Right cardiac atrium (tissue), 5 donors: Measurements from ENCODE around the gene CAMTA1. TPM values are rescaled to one million over a fixed set of nuclear protein-coding genes. Genes with fewer than 3 reads are reported as not detected.

Experiments
- ATAC-seq, 2 donors: fragments of 200-7000 bp; cut with Tn5 transposase; one replicate each; pipeline versions ENCODE4 v1.8.0 to v1.9.1; 2020; ENCODE audit warnings: moderate library complexity in 2 of 2, mild to moderate bottlenecking in 1 of 2
- DNase-seq, 3 donors: peaks; one replicate each; pipeline ENCODE4 v3.0.0-alpha.2; 2020
- H3K27ac ChIP-seq: one replicate; pipeline ENCODE4 v1.5.1; 2013; ENCODE audit warnings: mild to moderate bottlenecking, low read length, control low read depth, moderate library complexity
- H3K27me3 ChIP-seq: one replicate; pipeline ENCODE4 v1.6.1; 2013; ENCODE audit not compliant: control insufficient read depth, insufficient read depth
- H3K4me1 ChIP-seq: one replicate; pipeline ENCODE4 v1.6.1; 2013; ENCODE audit warnings: low read length; ENCODE audit not compliant: control insufficient read depth, insufficient read depth
- H3K4me3 ChIP-seq: one replicate; pipeline ENCODE4 v1.5.1; 2013; ENCODE audit warnings: low read length, control low read depth
- H3K9me3 ChIP-seq: one replicate; pipeline ENCODE4 v1.6.1; 2013; ENCODE audit warnings: low read length; ENCODE audit not compliant: control insufficient read depth
- WGBS: extraction: QIAGEN DNeasy Blood & Tissue Kit; methylation state at CpG from one replicate; pipeline ENCODE4 v1.1.7; 2013; 5-methylcytosine and 5-hydroxymethylcytosine counted together
- intact Hi-C, 4 donors: fragments of 100-400 bp; cut with DNase I; formaldehyde crosslinking; loops; one replicate each; pipeline versions ENCODE4 v1.11.0 to v1.14.0; 2022 to 2023
- polyA plus RNA-seq: library from polyadenylated mRNA; stranded (reverse); fragments of 200-250 nt; gene quantifications from one replicate; pipeline ENCODE4 v1.2.3, GENCODE V29; 2013
- total RNA-seq, 4 donors: library from RNA; stranded (reverse); fragmentation: NEBNext Ultra II Directional; extraction: Animal tissue kit (Norgen Biotek cat#: 25700); gene quantifications; one replicate each; pipeline ENCODE4 v1.2.1, GENCODE V29; 2021
- donor health status: healthy with polysubstance abuse.
- donor health status: DM: no; HTN: yes; CAD: no.
- donor health status: DM: no; HTN: no; CAD: no.
- donor health status: DM: no; HTN: yes; CAD: no; lungs with severe emphysema.
- donor health status: DM: yes; HTN: yes; CAD: no.

CAMTA1 gene
- total and polyA plus RNA-seq, 5 donors = 155 to 334 (median 164) TPM

GRCh38 chr1:7811476-7811875 is 1026.2 kb downstream of the CAMTA1 start:
- Histone ChIP-seq H3K4me3 (no peak overlapping the region), H3K27me3 (no peaks in the 10 kb centered on the region), H3K4me1 (no peaks in the 10 kb centered on the region), H3K27ac (no peak overlapping the region), H3K9me3 (no peaks in the 10 kb centered on the region)
- intact Hi-C loops = no loop called here
- no peak for ATAC-seq
- no peak for DNase-seq
- 91% methylated on average over 6 of the region's 6 CpGs for WGBS

- DNase-seq = no peak
- H3K4me1 ChIP-seq = no peaks in the 10 kb centered on the region
- intact Hi-C loops = no loop called here
- no peak overlapping the region for H3K27ac ChIP-seq
- WGBS = 97% methylated on average over 3 of the region's 3 CpGs
- ATAC-seq = no peak
- H3K27me3 ChIP-seq = no peaks in the 10 kb centered on the region
- H3K4me3 ChIP-seq = no peak overlapping the region
- no peaks in the 10 kb centered on the region for H3K9me3 ChIP-seq
Measured at GRCh38 chr1:7813677-7814373, 1028.6 kb downstream of the CAMTA1 start.

Other genes with a start within 250 kb of the CAMTA1 start
- 10 to 100 TPM; 12.8 to 17.1 (median 15.6) TPM for gene NOL9, start 230.9 kb upstream of the CAMTA1 start, total RNA-seq
- 6.0 TPM for gene NOL9, start 230.9 kb upstream of the CAMTA1 start, polyA plus RNA-seq
- gene TAS1R1, start 230.1 kb upstream of the CAMTA1 start, total RNA-seq = not detected
- gene TAS1R1, start 230.1 kb upstream of the CAMTA1 start, polyA plus RNA-seq = not detected
- 10 to 100 TPM; 11.3 to 18.4 (median 15.0) TPM for gene ZBTB48, start 205.5 kb upstream of the CAMTA1 start, total RNA-seq
- 14.7 TPM for gene ZBTB48, start 205.5 kb upstream of the CAMTA1 start, polyA plus RNA-seq
- gene KLHL21, start 182.6 kb upstream of the CAMTA1 start, total RNA-seq = 10 to 100 TPM; 54.9 to 71.3 (median 65.9) TPM
- 57.7 TPM for gene KLHL21, start 182.6 kb upstream of the CAMTA1 start, polyA plus RNA-seq
- 1 to 10 TPM; 6.4 to 9.7 (median 7.9) TPM for gene PHF13, start 171.7 kb upstream of the CAMTA1 start, total RNA-seq
- gene PHF13, start 171.7 kb upstream of the CAMTA1 start, polyA plus RNA-seq = 4.8 TPM
- gene THAP3, start 160.6 kb upstream of the CAMTA1 start, total RNA-seq = 10 to 100 TPM; 10.2 to 17.9 (median 14.3) TPM
- gene THAP3, start 160.6 kb upstream of the CAMTA1 start, polyA plus RNA-seq = 20.8 TPM
- 10 to 100 TPM; 50.5 to 65.6 (median 56.6) TPM for gene DNAJC11, start 83.6 kb upstream of the CAMTA1 start, total RNA-seq
- 37.5 TPM for gene DNAJC11, start 83.6 kb upstream of the CAMTA1 start, polyA plus RNA-seq